ENCODE measurements around the gene COG6.

- TF ChIP-seq CTCF (conservative IDR thresholded peaks at IDR 0.05; ENCODE audit: low read depth, low read length), result no peak
- TF ChIP-seq EZH2 (IDR thresholded peaks at IDR 0.05; ENCODE audit: low read length, unreplicated experiment), result no peak
- no peak for TF ChIP-seq EZH2phosphoT487 (IDR thresholded peaks at IDR 0.05; ENCODE audit: borderline replicate concordance, low read length)
Observed at GRCh38 chr13:39780711-39781110, 125.2 kb downstream of the COG6 start.
